Thyroid gland (tissue), 4 donors: ENCODE data around the gene OTULINL.

Source experiments
- CTCF ChIP-seq, 6 experiments: fragments of 200-600 bp in 3 of 6; fragments of 450-650 bp in 3 of 6; sonication (generic) in 3 of 6; IDR thresholded peaks; one replicate each; pipeline ENCODE4 v1.5.1; 2016 to 2019; ENCODE audit warnings: antibody characterized with exemption in 6 of 6, mild to moderate bottlenecking in 2 of 6, inconsistent platforms in 1 of 6, moderate library complexity in 1 of 6
- POLR2A ChIP-seq, 2 donors: fragments of 450-650 bp; IDR thresholded peaks; one replicate each; pipeline ENCODE4 v1.6.1; 2017; ENCODE audit warnings: antibody characterized with exemption in 2 of 2, mild to moderate bottlenecking in 2 of 2, moderate library complexity in 1 of 2

- no peak for TF ChIP-seq CTCF (IDR thresholded peaks at IDR 0.05)
- TF ChIP-seq POLR2A (IDR thresholded peaks at IDR 0.05): no peak
These were observed 23.7 kb upstream of the OTULINL start for GRCh38 chr5:14557791-14558415.
